Measurements from ENCODE around the gene NTN3. TPM values are rescaled to one million over a fixed set of nuclear protein-coding genes. Genes with fewer than 3 reads are reported as not detected.

NTN3 gene
- total RNA-seq, 3 donors from 2014 or later (not counting 1 experiment from before 2014, with no cell fraction given) = not detected

GRCh38 chr16:2425008-2425518, 46.0 kb upstream of the NTN3 start:
- Histone ChIP-seq H3K4me1 (ENCODE audit: control insufficient read depth, insufficient read depth, low read length) (peaks cover 31% of the 10 kb centered on the region), H3K27me3 (ENCODE audit: control insufficient read depth, insufficient read depth, low read length) (no peaks in the 10 kb centered on the region), H3K36me3 (ENCODE audit: control insufficient read depth, insufficient read depth, low read length) (no peaks in the 10 kb centered on the region), H3K4me3 (ENCODE audit: low read length) (no peak overlapping the region), H3K9me3 (ENCODE audit: control insufficient read depth, insufficient read depth, low read length) (no peaks in the 10 kb centered on the region), H3K27ac (ENCODE audit: low read length) (no peak overlapping the region)
- no peak for ATAC-seq
- WGBS (ENCODE audit: insufficient coverage) = 84% methylated on average over 9 of the region's 9 CpGs
- no peaks in the 10 kb centered on the region for H3K9me3 Mint-ChIP-seq
- H3K4me1 Mint-ChIP-seq = peaks cover 17 to 28% of the 10 kb centered on the region in 2 donors
- no peak overlapping the region for H3K27ac Mint-ChIP-seq
- TF ChIP-seq CTCF (IDR thresholded peaks at IDR 0.05) = no peak
- H3K36me3 Mint-ChIP-seq = no peaks in the 10 kb centered on the region
- intact Hi-C loops (cut with micrococcal nuclease) = no loop called here
- no peak overlapping the region for H3K4me3 Mint-ChIP-seq
- no peaks in the 10 kb centered on the region for H3K27me3 Mint-ChIP-seq (ENCODE audit: low read depth in 2 of 2)
- DNase-seq = no peak

GRCh38 chr16:2425825-2426430, 45.2 kb upstream of the NTN3 start:
- intact Hi-C loops (cut with micrococcal nuclease) = no loop called here
- DNase-seq = no peak
- no peak overlapping the region for H3K4me3 Mint-ChIP-seq
- peaks cover 26 to 37% of the 10 kb centered on the region in 2 donors for H3K4me1 Mint-ChIP-seq
- H3K4me1 ChIP-seq (ENCODE audit: control insufficient read depth, insufficient read depth, low read length) = peaks cover 37% of the 10 kb centered on the region
- no peak overlapping the region for H3K4me3 ChIP-seq (ENCODE audit: low read length)
- no peak for ATAC-seq
- WGBS (ENCODE audit: insufficient coverage) = 92% methylated on average over 13 of the region's 13 CpGs
- no peaks in the 10 kb centered on the region for H3K27me3 Mint-ChIP-seq (ENCODE audit: low read depth in 2 of 2)
- no peak for TF ChIP-seq CTCF (IDR thresholded peaks at IDR 0.05)
- H3K27ac ChIP-seq (ENCODE audit: low read length) = no peak overlapping the region
- no peaks in the 10 kb centered on the region for H3K9me3 Mint-ChIP-seq
- H3K27ac Mint-ChIP-seq = no peak overlapping the region
- H3K36me3 ChIP-seq (ENCODE audit: control insufficient read depth, insufficient read depth, low read length) = no peaks in the 10 kb centered on the region
- no peaks in the 10 kb centered on the region for H3K9me3 ChIP-seq (ENCODE audit: control insufficient read depth, insufficient read depth, low read length)
- H3K27me3 ChIP-seq (ENCODE audit: control insufficient read depth, insufficient read depth, low read length) = no peaks in the 10 kb centered on the region
- no peaks in the 10 kb centered on the region for H3K36me3 Mint-ChIP-seq

GRCh38 chr16:2426941-2427361, 44.1 kb upstream of the NTN3 start:
- H3K9me3 ChIP-seq (ENCODE audit: control insufficient read depth, insufficient read depth, low read length) = no peaks in the 10 kb centered on the region
- H3K4me1 Mint-ChIP-seq = peaks cover 26 to 32% of the 10 kb centered on the region in 2 donors
- no peak overlapping the region for H3K27ac ChIP-seq (ENCODE audit: low read length)
- DNase-seq = no peak
- no peaks in the 10 kb centered on the region for H3K9me3 Mint-ChIP-seq
- H3K4me1 ChIP-seq (ENCODE audit: control insufficient read depth, insufficient read depth, low read length) = peaks cover 33% of the 10 kb centered on the region
- H3K27me3 Mint-ChIP-seq (ENCODE audit: low read depth in 2 of 2) = no peaks in the 10 kb centered on the region
- H3K36me3 ChIP-seq (ENCODE audit: control insufficient read depth, insufficient read depth, low read length) = no peaks in the 10 kb centered on the region
- H3K4me3 ChIP-seq (ENCODE audit: low read length) = no peak overlapping the region
- ATAC-seq = no peak
- TF ChIP-seq CTCF (IDR thresholded peaks at IDR 0.05) = no peak
- H3K36me3 Mint-ChIP-seq = no peaks in the 10 kb centered on the region
- WGBS (ENCODE audit: insufficient coverage) = 94% methylated on average over 6 of the region's 6 CpGs
- intact Hi-C loops (cut with micrococcal nuclease) = no loop called here
- H3K4me3 Mint-ChIP-seq = peak overlapping the region; percentile 93
- no peak overlapping the region for H3K27ac Mint-ChIP-seq
- no peaks in the 10 kb centered on the region for H3K27me3 ChIP-seq (ENCODE audit: control insufficient read depth, insufficient read depth, low read length)

- Histone ChIP-seq H3K36me3 (ENCODE audit: control insufficient read depth, insufficient read depth, low read length) (peaks cover 4% of the 10 kb centered on the region), H3K9me3 (ENCODE audit: control insufficient read depth, insufficient read depth, low read length) (no peaks in the 10 kb centered on the region), H3K4me3 (ENCODE audit: low read length) (no peak overlapping the region), H3K4me1 (ENCODE audit: control insufficient read depth, insufficient read depth, low read length) (peaks cover 27% of the 10 kb centered on the region), H3K27ac (ENCODE audit: low read length) (no peak overlapping the region), H3K27me3 (ENCODE audit: control insufficient read depth, insufficient read depth, low read length) (no peaks in the 10 kb centered on the region)
- Mint-ChIP-seq H3K27ac (peak overlapping the region in 1 of 2 donors; percentile 83), H3K36me3 (no peaks in the 10 kb centered on the region), H3K4me1 (peaks cover 26 to 27% of the 10 kb centered on the region in 2 donors), H3K4me3 (peak overlapping the region; percentile 93), H3K27me3 (ENCODE audit: low read depth in 2 of 2) (no peaks in the 10 kb centered on the region), H3K9me3 (no peaks in the 10 kb centered on the region)
- ATAC-seq (no peak), DNase-seq (no peak)
- 97% methylated on average over 4 of the region's 4 CpGs for WGBS (ENCODE audit: insufficient coverage)
- TF ChIP-seq CTCF (IDR thresholded peaks at IDR 0.05) = no peak
- intact Hi-C loops (cut with micrococcal nuclease) = no loop called here
Observed at GRCh38 chr16:2427526-2427925, 43.6 kb upstream of the NTN3 start.
